ENCODE data around the gene CDKN1B.
A peak's percentile ranks its signal among the peaks of the same experiment; 100 is the strongest.

Gene CDKN1B

GRCh38 chr12:12716793-12717585 lies at the start of gene CDKN1B:
CDKN1B (plus strand) TSS chr12:12717368; CDS start chr12:12717840, 472 bp downstream.
- no peak for TF ChIP-seq CTCF (IDR thresholded peaks at IDR 0.05; ENCODE audit: insufficient read depth, low read length, poor library complexity, severe bottlenecking)
- H3K4me3 ChIP-seq (replicated peaks; ENCODE audit: low read depth, low read length), result peak within 1 kb of the TSS; percentile 97
- DNase-seq (ENCODE audit: extremely low read depth, insufficient read length), result peak; percentile 97

GRCh38 chr12:12668005-12668404 lies 49.2 kb upstream of the CDKN1B start:
- Histone ChIP-seq H3K36me3 (ENCODE audit: control insufficient read depth, insufficient read depth, low read length) (no peaks in the 10 kb centered on the region), H3K4me3 (replicated peaks; ENCODE audit: low read depth, low read length) (no peak overlapping the region), H3K27me3 (replicated peaks; ENCODE audit: control insufficient read depth, insufficient read depth, low read length) (no peaks in the 10 kb centered on the region)
- DNase-seq (ENCODE audit: extremely low read depth, insufficient read length), result no peak
- TF ChIP-seq CTCF (IDR thresholded peaks at IDR 0.05; ENCODE audit: insufficient read depth, low read length, poor library complexity, severe bottlenecking), result no peak

More at GRCh38 chr12:12716793-12717585, at the start of gene CDKN1B:
- H3K36me3 ChIP-seq (ENCODE audit: control insufficient read depth, insufficient read depth, low read length), result no peaks in the 10 kb centered on the region; the same call in none of the 2 replicates
- no peaks in the 10 kb centered on the region for H3K27me3 ChIP-seq (replicated peaks; ENCODE audit: control insufficient read depth, insufficient read depth, low read length)

- no peak for TF ChIP-seq CTCF (IDR thresholded peaks at IDR 0.05; ENCODE audit: insufficient read depth, low read length, poor library complexity, severe bottlenecking)
- Histone ChIP-seq H3K27me3 (replicated peaks; ENCODE audit: control insufficient read depth, insufficient read depth, low read length) (no peaks in the 10 kb centered on the region), H3K4me3 (replicated peaks; ENCODE audit: low read depth, low read length) (no peak overlapping the region), H3K36me3 (ENCODE audit: control insufficient read depth, insufficient read depth, low read length) (no peaks in the 10 kb centered on the region)
- DNase-seq (ENCODE audit: extremely low read depth, insufficient read length), result no peak
These were observed 48.1 kb upstream of the CDKN1B start for GRCh38 chr12:12669020-12669419.

GRCh38 chr12:12671850-12672660 lies 45.1 kb upstream of the CDKN1B start:
- no peaks in the 10 kb centered on the region for H3K36me3 ChIP-seq (ENCODE audit: control insufficient read depth, insufficient read depth, low read length)
- no peaks in the 10 kb centered on the region for H3K27me3 ChIP-seq (replicated peaks; ENCODE audit: control insufficient read depth, insufficient read depth, low read length)
- no peak for DNase-seq (ENCODE audit: extremely low read depth, insufficient read length)
- H3K4me3 ChIP-seq (replicated peaks; ENCODE audit: low read depth, low read length), result no peak overlapping the region
- TF ChIP-seq CTCF (IDR thresholded peaks at IDR 0.05; ENCODE audit: insufficient read depth, low read length, poor library complexity, severe bottlenecking), result no peak

- Histone ChIP-seq H3K27me3 (replicated peaks; ENCODE audit: control insufficient read depth, insufficient read depth, low read length) (no peaks in the 10 kb centered on the region), H3K4me3 (replicated peaks; ENCODE audit: low read depth, low read length) (no peak overlapping the region), H3K36me3 (ENCODE audit: control insufficient read depth, insufficient read depth, low read length) (no peaks in the 10 kb centered on the region)
- DNase-seq (ENCODE audit: extremely low read depth, insufficient read length), result no peak
- TF ChIP-seq CTCF (IDR thresholded peaks at IDR 0.05; ENCODE audit: insufficient read depth, low read length, poor library complexity, severe bottlenecking), result no peak
These were observed 43.9 kb upstream of the CDKN1B start for GRCh38 chr12:12673296-12673695.
